Gastroesophageal sphincter (tissue), 3 donors: ENCODE measurements around the gene NEK4.

ENCODE experiments used
- POLR2A ChIP-seq, 2 donors: fragments of 450-650 bp; IDR thresholded peaks; one replicate each; pipeline ENCODE4 v1.6.1; 2017; ENCODE audit warnings: antibody characterized with exemption in 2 of 2, mild to moderate bottlenecking in 2 of 2, moderate library complexity in 1 of 2
- TF ChIP-seq, protein P1 (sequence below), 4 experiments: fragments of 200-600 bp in 2 of 4; fragments of 450-650 bp in 2 of 4; sonication (generic) in 1 of 4; IDR thresholded peaks; one replicate each; pipeline ENCODE4 v1.5.1; 2017 to 2019; ENCODE audit warnings: antibody characterized with exemption in 4 of 4, mild to moderate bottlenecking in 2 of 4, moderate library complexity in 2 of 4

DNA sequence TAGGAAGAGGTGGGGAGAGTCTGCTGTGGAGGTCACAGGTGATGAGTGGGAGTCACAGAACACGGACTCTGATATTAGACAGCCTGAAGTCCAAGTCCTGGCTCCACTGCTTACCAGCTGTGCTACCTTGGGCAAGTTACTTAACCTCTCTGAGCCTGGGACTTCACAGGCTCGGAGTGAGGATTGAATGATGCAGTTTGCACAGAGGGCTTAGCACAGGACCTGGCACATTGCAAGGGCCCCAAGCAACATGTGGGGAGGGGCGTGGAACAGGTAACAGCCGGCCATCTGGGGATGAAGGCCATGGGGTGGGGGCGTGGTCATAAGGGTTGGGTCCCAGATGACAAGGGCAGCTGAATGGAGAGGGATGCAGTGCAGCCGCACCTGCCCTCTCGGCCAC is 19.6 kb upstream of the NEK4 start:
- TF ChIP-seq, protein P1, sequence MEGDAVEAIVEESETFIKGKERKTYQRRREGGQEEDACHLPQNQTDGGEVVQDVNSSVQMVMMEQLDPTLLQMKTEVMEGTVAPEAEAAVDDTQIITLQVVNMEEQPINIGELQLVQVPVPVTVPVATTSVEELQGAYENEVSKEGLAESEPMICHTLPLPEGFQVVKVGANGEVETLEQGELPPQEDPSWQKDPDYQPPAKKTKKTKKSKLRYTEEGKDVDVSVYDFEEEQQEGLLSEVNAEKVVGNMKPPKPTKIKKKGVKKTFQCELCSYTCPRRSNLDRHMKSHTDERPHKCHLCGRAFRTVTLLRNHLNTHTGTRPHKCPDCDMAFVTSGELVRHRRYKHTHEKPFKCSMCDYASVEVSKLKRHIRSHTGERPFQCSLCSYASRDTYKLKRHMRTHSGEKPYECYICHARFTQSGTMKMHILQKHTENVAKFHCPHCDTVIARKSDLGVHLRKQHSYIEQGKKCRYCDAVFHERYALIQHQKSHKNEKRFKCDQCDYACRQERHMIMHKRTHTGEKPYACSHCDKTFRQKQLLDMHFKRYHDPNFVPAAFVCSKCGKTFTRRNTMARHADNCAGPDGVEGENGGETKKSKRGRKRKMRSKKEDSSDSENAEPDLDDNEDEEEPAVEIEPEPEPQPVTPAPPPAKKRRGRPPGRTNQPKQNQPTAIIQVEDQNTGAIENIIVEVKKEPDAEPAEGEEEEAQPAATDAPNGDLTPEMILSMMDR (IDR thresholded peaks at IDR 0.05), result no peak
- no peak for TF ChIP-seq POLR2A (IDR thresholded peaks at IDR 0.05)
